Caco-2 (cell line): ENCODE measurements around the gene ZNF821. TPM values are rescaled to one million over a fixed set of nuclear protein-coding genes. Genes with fewer than 3 reads are reported as not detected.

ENCODE experiments used
- BruUV-seq: library from RNA; stranded (reverse); fragments of 400-500 nt; replicated peaks from 2 replicates; lab custom pipeline; 2021; lab: Mats Ljungman, UMichigan
- CTCF ChIA-PET: fragments of 300-600 bp; sonication (Branson Sonifier 250); formaldehyde crosslinking; loops from one replicate; lab custom pipeline; 2022; ENCODE audit warnings: antibody characterized with exemption; lab: Charles Lee
- POLR2A ChIA-PET: fragments of 300-600 bp; sonication (Branson Sonifier 250); formaldehyde crosslinking; loops from one replicate; lab custom pipeline; 2022; ENCODE audit warnings: antibody characterized with exemption; lab: Charles Lee
- DNase-seq, 2 experiments: peaks; one replicate each; pipeline versions ENCODE4 v3.0.0 to v3.0.0-alpha.2; 2020 to 2022
- H3K27me3 ChIP-seq: replicated peaks from 2 replicates; pipeline ENCODE4 v1.6.0; 2011; ENCODE audit warnings: low read length; ENCODE audit not compliant: control insufficient read depth, insufficient read depth
- H3K36me3 ChIP-seq: 2 replicates; pipeline ENCODE4 v1.5.1; 2011; ENCODE audit warnings: low read length; ENCODE audit not compliant: control insufficient read depth, insufficient read depth
- H3K4me1 ChIP-seq: fragments of 250-450 bp; sonication (Bioruptor Pico); 2 replicates; pipeline ENCODE4 v1.5.1; 2020; ENCODE audit warnings: mild to moderate bottlenecking
- H3K4me3 ChIP-seq: 2 replicates; pipeline ENCODE4 v1.5.1; 2011; ENCODE audit warnings: low read depth, mild to moderate bottlenecking, control low read depth, low read length
- H3K9me3 ChIP-seq: fragments of 250-450 bp; sonication (Bioruptor Pico); 2 replicates; pipeline ENCODE4 v1.5.1; 2020; ENCODE audit warnings: mild to moderate bottlenecking, moderate library complexity
- H3K27ac Mint-ChIP-seq: one replicate; pipeline ENCODE4 v1.8.0; 2022; ENCODE audit warnings: mixed read lengths; ENCODE audit not compliant: unreplicated experiment
- H3K27me3 Mint-ChIP-seq: one replicate; pipeline ENCODE4 v1.8.0; 2022; ENCODE audit warnings: mixed read lengths; ENCODE audit not compliant: insufficient read depth, unreplicated experiment
- H3K36me3 Mint-ChIP-seq: one replicate; pipeline ENCODE4 v1.8.0; 2022; ENCODE audit warnings: mild to moderate bottlenecking, mixed read lengths; ENCODE audit not compliant: insufficient read depth, unreplicated experiment
- H3K4me1 Mint-ChIP-seq: one replicate; pipeline ENCODE4 v1.8.0; 2022; ENCODE audit warnings: low read depth, mixed read lengths; ENCODE audit not compliant: unreplicated experiment
- H3K4me3 Mint-ChIP-seq: one replicate; pipeline ENCODE4 v1.8.0; 2022; ENCODE audit warnings: mild to moderate bottlenecking, moderate library complexity, mixed read lengths; ENCODE audit not compliant: unreplicated experiment
- H3K9me3 Mint-ChIP-seq: one replicate; pipeline ENCODE4 v1.8.0; 2022; ENCODE audit warnings: mixed read lengths; ENCODE audit not compliant: unreplicated experiment
- intact Hi-C: fragments of 100-400 bp; cut with micrococcal nuclease; formaldehyde crosslinking; loops from one replicate; pipeline ENCODE4 v1.10.0; 2022; ENCODE audit not compliant: unreplicated experiment
- total RNA-seq: library from RNA; stranded (reverse); gene quantifications from 2 replicates; pipeline ENCODE4 v1.2.3, GENCODE V29; 2022
- TF ChIP-seq, protein P1 (sequence below), 2 experiments: fragments of 200-600 bp in 1 of 2; IDR thresholded peaks; 1 replicate in 1 of 2; 2 replicates in 1 of 2; pipeline versions ENCODE4 v1.5.1 to v1.8.0; 2011 to 2022; ENCODE audit warnings: antibody characterized with exemption in 1 of 2, control low read depth in 1 of 2, inconsistent platforms in 1 of 2, low read depth in 1 of 2, low read length in 1 of 2, mild to moderate bottlenecking in 1 of 2, moderate library complexity in 1 of 2; ENCODE audit not compliant: insufficient read depth in 1 of 2, severe bottlenecking in 1 of 2, unreplicated experiment in 1 of 2

ZNF821 gene
- total RNA-seq, 1 experiment from 2014 or later, result 16.9 TPM

DNA sequence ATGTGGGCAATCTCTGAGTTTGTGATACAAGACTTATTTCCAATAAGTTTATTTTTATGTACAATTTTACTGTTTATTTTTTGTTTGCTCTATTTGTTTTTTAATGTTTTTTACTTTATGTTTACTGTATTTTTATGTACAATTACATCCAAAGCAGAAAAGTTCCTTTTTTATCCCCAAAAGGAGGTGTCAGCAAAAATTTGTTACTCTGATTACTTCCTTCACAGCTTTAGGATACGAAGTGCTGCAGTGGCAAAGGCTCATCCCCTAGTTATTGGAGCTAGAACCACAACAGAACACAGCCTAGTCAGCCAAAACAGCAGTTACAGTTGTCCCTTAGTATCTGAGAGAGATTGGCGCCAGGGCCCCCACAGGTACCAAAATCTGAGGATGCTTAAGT lies 47.0 kb upstream of the ZNF821 start:
- TF ChIP-seq, protein P1, sequence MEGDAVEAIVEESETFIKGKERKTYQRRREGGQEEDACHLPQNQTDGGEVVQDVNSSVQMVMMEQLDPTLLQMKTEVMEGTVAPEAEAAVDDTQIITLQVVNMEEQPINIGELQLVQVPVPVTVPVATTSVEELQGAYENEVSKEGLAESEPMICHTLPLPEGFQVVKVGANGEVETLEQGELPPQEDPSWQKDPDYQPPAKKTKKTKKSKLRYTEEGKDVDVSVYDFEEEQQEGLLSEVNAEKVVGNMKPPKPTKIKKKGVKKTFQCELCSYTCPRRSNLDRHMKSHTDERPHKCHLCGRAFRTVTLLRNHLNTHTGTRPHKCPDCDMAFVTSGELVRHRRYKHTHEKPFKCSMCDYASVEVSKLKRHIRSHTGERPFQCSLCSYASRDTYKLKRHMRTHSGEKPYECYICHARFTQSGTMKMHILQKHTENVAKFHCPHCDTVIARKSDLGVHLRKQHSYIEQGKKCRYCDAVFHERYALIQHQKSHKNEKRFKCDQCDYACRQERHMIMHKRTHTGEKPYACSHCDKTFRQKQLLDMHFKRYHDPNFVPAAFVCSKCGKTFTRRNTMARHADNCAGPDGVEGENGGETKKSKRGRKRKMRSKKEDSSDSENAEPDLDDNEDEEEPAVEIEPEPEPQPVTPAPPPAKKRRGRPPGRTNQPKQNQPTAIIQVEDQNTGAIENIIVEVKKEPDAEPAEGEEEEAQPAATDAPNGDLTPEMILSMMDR (IDR thresholded peaks at IDR 0.05; ENCODE audit: insufficient read depth in 1 of 2, low read depth in 1 of 2, low read length in 1 of 2, severe bottlenecking in 1 of 2, unreplicated experiment in 1 of 2), result no peak
- peaks cover 11% of the 10 kb centered on the region for H3K36me3 ChIP-seq
- CTCF ChIA-PET, result no interaction called here

DNA sequence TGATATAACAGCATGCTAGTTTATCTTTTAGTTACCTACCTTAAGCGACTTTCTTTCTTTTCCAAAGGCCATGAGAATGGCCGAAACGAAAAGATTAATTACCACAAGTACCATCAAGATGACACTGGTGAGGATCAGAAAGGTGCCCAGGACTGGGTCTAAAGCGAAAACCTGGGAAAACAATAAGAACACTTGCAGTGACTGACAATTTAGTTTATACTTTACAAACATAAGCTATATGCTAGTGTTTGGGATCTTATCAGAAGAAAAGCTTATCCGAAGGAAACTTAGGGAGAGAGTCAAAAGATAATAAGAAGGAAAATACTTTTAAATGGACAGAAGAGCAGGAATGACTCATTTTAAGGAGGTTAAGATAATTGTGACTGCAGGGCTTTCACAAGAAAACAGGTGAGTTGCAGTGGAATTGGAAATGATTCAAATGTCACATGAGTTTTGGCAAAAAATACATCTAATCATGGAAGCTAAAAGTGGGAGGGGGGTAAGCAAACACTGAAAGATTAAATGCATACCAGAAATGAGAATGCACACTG lies 46.1 kb upstream of the ZNF821 start:
- CTCF ChIA-PET, result interaction anchor here (2.0 kb wide), 1 partner anchor 31 kb away, joined by 4 read pairs; no protein-coding TSS in a partner anchor
- Histone ChIP-seq H3K27me3 (no peaks in the 10 kb centered on the region), H3K4me3 (no peak overlapping the region), H3K9me3 (no peaks in the 10 kb centered on the region), H3K4me1 (peaks cover 19% of the 10 kb centered on the region), H3K36me3 (peaks cover 11% of the 10 kb centered on the region)
- intact Hi-C loops, result no loop called here
- BruUV-seq, result no TSS peak
- Mint-ChIP-seq H3K36me3 (peaks cover 100% of the 10 kb centered on the region), H3K9me3 (no peaks in the 10 kb centered on the region), H3K27ac (no peak overlapping the region), H3K4me3 (no peak overlapping the region), H3K4me1 (peaks cover 30% of the 10 kb centered on the region), H3K27me3 (no peaks in the 10 kb centered on the region)
- DNase-seq, result no peak
- POLR2A ChIA-PET, result no interaction called here
- TF ChIP-seq, protein P1 (IDR thresholded peaks at IDR 0.05; ENCODE audit: insufficient read depth in 1 of 2, low read depth in 1 of 2, low read length in 1 of 2, severe bottlenecking in 1 of 2, unreplicated experiment in 1 of 2), result no peak

More for the DNA sequence above, 47.0 kb upstream of the ZNF821 start:
- Mint-ChIP-seq H3K4me1 (peaks cover 30% of the 10 kb centered on the region), H3K36me3 (peaks cover 100% of the 10 kb centered on the region), H3K9me3 (no peaks in the 10 kb centered on the region), H3K27ac (no peak overlapping the region), H3K4me3 (no peak overlapping the region), H3K27me3 (no peaks in the 10 kb centered on the region)
- no peak for DNase-seq
- Histone ChIP-seq H3K4me3 (no peak overlapping the region), H3K27me3 (no peaks in the 10 kb centered on the region), H3K9me3 (no peaks in the 10 kb centered on the region), H3K4me1 (peaks cover 19% of the 10 kb centered on the region)
- POLR2A ChIA-PET, result no interaction called here
- no TSS peak for BruUV-seq
- intact Hi-C loops, result no loop called here

GRCh38 chr16:71929048-71929447 lies 45.1 kb upstream of the ZNF821 start:
- intact Hi-C loops, result no loop called here
- H3K4me1 ChIP-seq, result peaks cover 19% of the 10 kb centered on the region
- H3K27me3 ChIP-seq, result no peaks in the 10 kb centered on the region
- H3K4me3 Mint-ChIP-seq, result no peak overlapping the region
- TF ChIP-seq, protein P1 (IDR thresholded peaks at IDR 0.05; ENCODE audit: insufficient read depth in 1 of 2, low read depth in 1 of 2, low read length in 1 of 2, severe bottlenecking in 1 of 2, unreplicated experiment in 1 of 2), result no peak
- H3K27me3 Mint-ChIP-seq, result no peaks in the 10 kb centered on the region
- H3K36me3 ChIP-seq, result peaks cover 11% of the 10 kb centered on the region
- DNase-seq, result no peak
- POLR2A ChIA-PET, result no interaction called here
- H3K27ac Mint-ChIP-seq, result no peak overlapping the region
- H3K4me1 Mint-ChIP-seq, result peaks cover 30% of the 10 kb centered on the region
- CTCF ChIA-PET, result interaction anchor here (2.0 kb wide), 1 partner anchor 32 kb away, joined by 4 read pairs; no protein-coding TSS in a partner anchor
- no peaks in the 10 kb centered on the region for H3K9me3 ChIP-seq
- BruUV-seq, result no TSS peak
- H3K36me3 Mint-ChIP-seq, result peaks cover 100% of the 10 kb centered on the region
- H3K4me3 ChIP-seq, result no peak overlapping the region
- no peaks in the 10 kb centered on the region for H3K9me3 Mint-ChIP-seq
